ENCODE results near the gene TMED9. TPM values are rescaled to one million over a fixed set of nuclear protein-coding genes. Genes with fewer than 3 reads are reported as not detected.
"Not testable (repeated sequence)": the region's sequence is repeated elsewhere in the genome, so short reads cannot be mapped to it uniquely, and the experiment has no call there.

Gene TMED9
- total RNA-seq, 1 experiment from 2014 or later, result 141 TPM

GRCh38 chr5:177620560-177620959 is 28.6 kb downstream of the TMED9 start:
- Histone ChIP-seq H3K36me3 (no peaks in the 10 kb centered on the region), H3K9me3 (replicated peaks) (no peaks in the 10 kb centered on the region), H3K4me1 (replicated peaks) (no peaks in the 10 kb centered on the region), H3K27ac (no peak overlapping the region), H3K4me3 (no peak overlapping the region), H3K27me3 (replicated peaks) (no peaks in the 10 kb centered on the region)
- DNase-seq (ENCODE audit: low read depth in 1 of 2, low spot score in 2 of 2), result no peak

- H3K36me3 ChIP-seq; H3K9me3 ChIP-seq (replicated peaks); H3K27ac ChIP-seq; H3K27me3 ChIP-seq (replicated peaks); H3K4me3 ChIP-seq; DNase-seq (ENCODE audit: low read depth in 1 of 2, low spot score in 2 of 2); H3K4me1 ChIP-seq (replicated peaks): not testable (repeated sequence)
Observed at GRCh38 chr5:177624172-177624571, 32.2 kb downstream of the TMED9 start.

- H3K27ac ChIP-seq; DNase-seq (ENCODE audit: low read depth in 1 of 2, low spot score in 2 of 2); H3K4me3 ChIP-seq; H3K36me3 ChIP-seq; H3K4me1 ChIP-seq (replicated peaks); H3K27me3 ChIP-seq (replicated peaks); H3K9me3 ChIP-seq (replicated peaks): not testable (repeated sequence)
Observed at GRCh38 chr5:177630186-177630585, 38.2 kb downstream of the TMED9 start.

DNA sequence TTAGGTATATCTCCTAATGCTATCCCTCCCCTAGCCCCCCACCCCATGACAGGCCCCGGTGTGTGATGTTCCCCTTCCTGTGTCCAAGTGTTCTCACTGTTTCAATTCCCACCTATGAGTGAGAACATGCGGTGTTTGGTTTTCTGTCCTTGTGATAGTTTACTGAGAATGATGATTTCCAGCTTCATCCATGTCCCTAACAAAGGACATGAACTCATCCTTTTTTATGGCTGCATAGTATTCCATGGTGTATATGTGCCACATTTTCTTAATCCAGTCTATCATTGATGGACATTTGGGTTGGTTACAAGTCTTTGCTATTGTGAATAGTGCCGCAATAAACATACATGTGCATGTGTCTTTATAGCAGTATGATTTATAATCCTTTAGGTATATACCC is 42.9 kb downstream of the TMED9 start:
- not testable (repeated sequence) for H3K9me3 ChIP-seq (replicated peaks); DNase-seq (ENCODE audit: low read depth in 1 of 2, low spot score in 2 of 2); H3K36me3 ChIP-seq; H3K4me3 ChIP-seq; H3K27me3 ChIP-seq (replicated peaks); H3K4me1 ChIP-seq (replicated peaks); H3K27ac ChIP-seq

DNA sequence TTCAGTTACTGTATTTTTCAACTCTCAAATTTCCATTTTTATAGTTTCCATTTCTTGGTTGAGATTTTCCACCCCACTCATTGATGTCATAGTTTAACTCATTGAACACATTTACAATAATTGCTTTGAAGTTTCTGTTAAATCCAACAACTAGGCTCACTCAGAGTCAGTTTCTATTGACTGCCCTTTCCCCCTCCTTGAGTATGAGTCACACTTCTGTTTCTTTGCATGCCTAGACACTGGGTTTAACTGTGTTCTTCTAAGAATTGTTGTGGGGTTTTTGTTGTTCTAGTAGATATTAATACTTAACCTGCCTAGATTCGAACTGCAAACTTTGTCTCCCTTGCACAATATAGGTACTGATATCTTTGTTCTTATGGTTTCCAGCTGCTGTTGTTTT is 53.5 kb downstream of the TMED9 start:
- H3K4me3 ChIP-seq; H3K27me3 ChIP-seq (replicated peaks); DNase-seq (ENCODE audit: low read depth in 1 of 2, low spot score in 2 of 2); H3K27ac ChIP-seq; H3K4me1 ChIP-seq (replicated peaks); H3K9me3 ChIP-seq (replicated peaks); H3K36me3 ChIP-seq: not testable (repeated sequence)

Other genes starting within 250 kb of the TMED9 start
- gene LMAN2, start 240.5 kb upstream of the TMED9 start, total RNA-seq (2014; rRNA removed; shearing (Covaris generic)), result 360 and 397 TPM in 2 replicates
- 1.6 TPM in 1 of 2 replicates, not detected in the other for gene RGS14, start 234.3 kb upstream of the TMED9 start, total RNA-seq (2014; rRNA removed; shearing (Covaris generic))
- not detected in 2 replicates for gene SLC34A1, start 207.8 kb upstream of the TMED9 start, total RNA-seq (2014; rRNA removed; shearing (Covaris generic))
- gene PFN3, start 191.5 kb upstream of the TMED9 start, total RNA-seq (2014; rRNA removed; shearing (Covaris generic)), result not detected in 2 replicates
- gene F12, start 182.6 kb upstream of the TMED9 start, total RNA-seq (2014; rRNA removed; shearing (Covaris generic)), result 0.74 and 3.9 TPM in 2 replicates
- 103 and 113 TPM in 2 replicates for gene GRK6, start 165.5 kb upstream of the TMED9 start, total RNA-seq (2014; rRNA removed; shearing (Covaris generic))
- 7.4 and 12.6 TPM in 2 replicates for gene PRR7, start 145.4 kb upstream of the TMED9 start, total RNA-seq (2014; rRNA removed; shearing (Covaris generic))
- 147 and 149 TPM in 2 replicates for gene DBN1, start 118.6 kb upstream of the TMED9 start, total RNA-seq (2014; rRNA removed; shearing (Covaris generic))
- gene PDLIM7, start 94.6 kb upstream of the TMED9 start, total RNA-seq (2014; rRNA removed; shearing (Covaris generic)), result 175 and 274 TPM in 2 replicates
- 1.8 and 4.2 TPM in 2 replicates for gene DOK3, start 82.4 kb upstream of the TMED9 start, total RNA-seq (2014; rRNA removed; shearing (Covaris generic))
- gene DDX41, start 75.2 kb upstream of the TMED9 start, total RNA-seq (2014; rRNA removed; shearing (Covaris generic)), result 131 and 150 TPM in 2 replicates
- gene FAM193B, start 37.6 kb upstream of the TMED9 start, total RNA-seq (2014; rRNA removed; shearing (Covaris generic)), result 24.9 and 29.9 TPM in 2 replicates
- 37.9 and 53.0 TPM in 2 replicates for gene B4GALT7, start 7.9 kb downstream of the TMED9 start, total RNA-seq (2014; rRNA removed; shearing (Covaris generic))
- not detected in 2 replicates for gene FAM153A, start 190.7 kb downstream of the TMED9 start, total RNA-seq (2014; rRNA removed; shearing (Covaris generic))

Data from SJSA1 (cell line).